CD14-positive monocyte (primary cell): ENCODE results near the gene NT5C1A. TPM values are rescaled to one million over a fixed set of nuclear protein-coding genes. Genes with fewer than 3 reads are reported as not detected.

Experiments
- DNase-seq, 3 donors: peaks; one replicate each; pipeline ENCODE4 v3.0.0-alpha.2; 2011 to 2022
- H2AFZ ChIP-seq: 2 replicates; pipeline ENCODE4 v1.6.0; 2012; ENCODE audit warnings: mild to moderate bottlenecking, low read depth, low read length, inconsistent platforms; ENCODE audit not compliant: insufficient read depth, poor library complexity, severe bottlenecking
- H3K27ac ChIP-seq, 2 donors: 1 replicate in 1 of 2; 2 replicates in 1 of 2; pipeline ENCODE4 v1.5.1; 2012 to 2013; ENCODE audit warnings: low read length in 2 of 2, control low read depth in 1 of 2, inconsistent platforms in 1 of 2, low read depth in 1 of 2, mild to moderate bottlenecking in 1 of 2
- H3K27me3 ChIP-seq, 2 donors: one replicate each; pipeline versions ENCODE4 v1.6.0 to v1.6.1; 2011 to 2013; ENCODE audit warnings: low read length in 2 of 2; ENCODE audit not compliant: control insufficient read depth in 2 of 2, insufficient read depth in 2 of 2
- H3K36me3 ChIP-seq, 2 donors: replicated peaks in 1 of 2; 1 replicate in 1 of 2; 2 replicates in 1 of 2; pipeline versions ENCODE4 v1.5.1 to v1.6.1; 2012 to 2013; ENCODE audit warnings: low read length in 2 of 2, control low read depth in 1 of 2, inconsistent platforms in 1 of 2, mild to moderate bottlenecking in 1 of 2; ENCODE audit not compliant: insufficient read depth in 2 of 2, control insufficient read depth in 1 of 2
- H3K4me1 ChIP-seq, 2 donors: 1 replicate in 1 of 2; 2 replicates in 1 of 2; pipeline versions ENCODE4 v1.5.1 to v1.6.1; 2012 to 2013; ENCODE audit warnings: low read length in 2 of 2, control low read depth in 1 of 2, inconsistent platforms in 1 of 2, mild to moderate bottlenecking in 1 of 2, moderate library complexity in 1 of 2; ENCODE audit not compliant: insufficient read depth in 2 of 2, control insufficient read depth in 1 of 2
- H3K4me2 ChIP-seq: replicated peaks from 2 replicates; pipeline ENCODE3; 2012; ENCODE audit warnings: low read length, moderate library complexity, mild to moderate bottlenecking; ENCODE audit not compliant: poor library complexity, severe bottlenecking; ENCODE audit errors: extremely low read depth
- H3K4me3 ChIP-seq, 3 experiments: fragments of 200-600 bp in 1 of 3; sonication (generic) in 1 of 3; replicated peaks in 1 of 3; 1 replicate in 2 of 3; 2 replicates in 1 of 3; pipeline ENCODE4 v1.5.1; 2011 to 2013; ENCODE audit warnings: low read length in 3 of 3, mild to moderate bottlenecking in 3 of 3, control low read depth in 2 of 3, low read depth in 2 of 3, inconsistent platforms in 1 of 3, moderate library complexity in 1 of 3
- H3K79me2 ChIP-seq: 2 replicates; pipeline ENCODE4 v1.6.0; 2012; ENCODE audit warnings: mild to moderate bottlenecking, control low read depth, inconsistent platforms, low read length, moderate library complexity; ENCODE audit not compliant: insufficient read depth
- H3K9ac ChIP-seq: 2 replicates; pipeline ENCODE4 v1.6.0; 2017; ENCODE audit warnings: low read length, mild to moderate bottlenecking; ENCODE audit not compliant: insufficient read depth, poor library complexity, severe bottlenecking
- H3K9me3 ChIP-seq, 2 donors: replicated peaks in 1 of 2; 1 replicate in 1 of 2; 2 replicates in 1 of 2; pipeline versions ENCODE4 v1.5.1 to v1.6.1; 2012 to 2013; ENCODE audit warnings: low read length in 2 of 2, control low read depth in 1 of 2; ENCODE audit not compliant: control insufficient read depth in 1 of 2, insufficient read depth in 1 of 2
- H4K20me1 ChIP-seq: 2 replicates; pipeline ENCODE4 v1.6.0; 2012; ENCODE audit warnings: mild to moderate bottlenecking, low read length, control low read depth, moderate library complexity; ENCODE audit not compliant: insufficient read depth
- H3K27ac Mint-ChIP-seq, 7 donors: one replicate each; pipeline ENCODE4 v1.8.0; 2020; ENCODE audit warnings: mild to moderate bottlenecking in 7 of 7, mixed read lengths in 7 of 7, moderate library complexity in 6 of 7, inconsistent platforms in 2 of 7
- H3K27me3 Mint-ChIP-seq, 3 donors: one replicate each; pipeline ENCODE4 v1.8.0; 2021 to 2022; ENCODE audit warnings: low read depth in 3 of 3, mild to moderate bottlenecking in 3 of 3, mixed read lengths in 3 of 3, moderate library complexity in 3 of 3, inconsistent platforms in 1 of 3
- H3K36me3 Mint-ChIP-seq, 2 donors: one replicate each; pipeline ENCODE4 v1.8.0; 2020; ENCODE audit warnings: mixed read lengths in 2 of 2, inconsistent platforms in 1 of 2, mild to moderate bottlenecking in 1 of 2
- H3K4me1 Mint-ChIP-seq: one replicate; pipeline ENCODE4 v1.8.0; 2020; ENCODE audit warnings: mild to moderate bottlenecking, mixed read lengths
- H3K4me3 Mint-ChIP-seq, 2 donors: one replicate each; pipeline ENCODE4 v1.8.0; 2020; ENCODE audit warnings: mild to moderate bottlenecking in 2 of 2, mixed read lengths in 2 of 2, moderate library complexity in 1 of 2
- H3K9me3 Mint-ChIP-seq, 7 donors: one replicate each; pipeline ENCODE4 v1.8.0; 2020 to 2022; ENCODE audit warnings: mixed read lengths in 7 of 7, mild to moderate bottlenecking in 6 of 7, moderate library complexity in 6 of 7, inconsistent platforms in 2 of 7
- CTCF ChIP-seq: fragments of 200-600 bp; IDR thresholded peaks from one replicate; pipeline ENCODE4 v1.8.0; 2022; ENCODE audit warnings: antibody characterized with exemption, mild to moderate bottlenecking
- WGBS: methylation state at CpG from one replicate; pipeline ENCODE4 v1.1.5; 2013; ENCODE audit warnings: missing lambda C conversion rate; ENCODE audit not compliant: insufficient coverage; 5-methylcytosine and 5-hydroxymethylcytosine counted together
- intact Hi-C, 2 donors: fragments of 100-400 bp; cut with micrococcal nuclease; formaldehyde crosslinking; loops; one replicate each; pipeline versions ENCODE4 v1.15.0 to v1.15.1; 2023
- polyA plus RNA-seq, 3 donors: library from polyadenylated mRNA; depleted of rRNA in 1 of 3; unstranded in 2 of 3; stranded (reverse) in 1 of 3; fragments of 300-500 nt in 2 of 3; fragments of >200 nt in 1 of 3; fragmentation: Illumina TruSeq in 2 of 3; gene quantifications; 1 replicate in 2 of 3; 2 replicates in 1 of 3; pipeline ENCODE4 v1.2.3, GENCODE V29; 2012 to 2021

NT5C1A gene
- polyA plus RNA-seq, 3 donors, result not detected

- Histone ChIP-seq H3K4me2 (no peak overlapping the region), H3K9ac (no peak overlapping the region), H2AFZ (no peak overlapping the region), H3K27ac (no peak overlapping the region), H3K79me2 (no peaks in the 10 kb centered on the region), H3K4me1 (no peaks in the 10 kb centered on the region), H3K27me3 (peaks cover 19 to 43% of the 10 kb centered on the region in 2 donors), H3K9me3 (no peaks in the 10 kb centered on the region), H4K20me1 (no peaks in the 10 kb centered on the region), H3K4me3 (no peak overlapping the region), H3K36me3 (no peaks in the 10 kb centered on the region)
- peaks cover 0 to 6% (median 0%) of the 10 kb centered on the region in 7 donors for H3K9me3 Mint-ChIP-seq
- H3K36me3 Mint-ChIP-seq, result no peaks in the 10 kb centered on the region
- H3K27me3 Mint-ChIP-seq, result peaks cover 34 to 53% (median 48%) of the 10 kb centered on the region in 3 donors
- intact Hi-C loops, result no loop called here
- no peak for TF ChIP-seq CTCF
- DNase-seq, result no peak
- peaks cover 7% of the 10 kb centered on the region for H3K4me1 Mint-ChIP-seq
- no peak overlapping the region for H3K27ac Mint-ChIP-seq
- no peak overlapping the region for H3K4me3 Mint-ChIP-seq
- 92% methylated on average over 4 of the region's 4 CpGs for WGBS
Measured at GRCh38 chr1:39677645-39678044, 5.7 kb upstream of the NT5C1A start.

DNA sequence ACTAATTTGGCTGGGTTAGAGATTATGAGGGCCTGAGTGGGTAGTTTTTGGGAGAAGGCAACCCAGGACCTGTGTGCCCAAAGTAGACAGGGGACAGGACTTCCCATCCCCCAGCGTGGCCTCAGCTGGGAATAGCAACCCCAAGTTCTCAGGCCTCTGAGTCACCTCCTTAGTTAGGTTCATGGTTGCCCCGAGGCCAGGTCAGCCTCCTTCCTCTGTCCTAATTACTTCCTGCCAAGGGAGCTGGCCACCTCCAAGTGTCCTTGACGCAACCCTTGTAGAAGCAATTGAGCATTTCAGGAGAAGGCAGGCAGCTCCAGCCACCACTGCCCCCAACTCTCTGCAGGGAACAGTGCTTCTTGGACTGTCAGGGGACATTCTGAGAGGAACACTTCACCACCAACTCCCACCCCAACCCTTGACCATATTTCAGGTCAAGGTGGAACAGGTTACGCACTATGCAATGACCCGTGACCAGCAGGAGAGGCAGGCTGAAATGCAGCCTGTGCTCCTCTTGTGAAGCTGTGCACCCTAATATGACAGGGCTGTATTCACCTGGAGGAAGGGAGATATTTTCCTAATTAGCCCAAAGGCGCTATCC is 5.1 kb upstream of the NT5C1A start:
- whole genome bisulfite sequencing, result 83% methylated on average over 4 of the region's 6 CpGs
- intact Hi-C loops, result no loop called here
- H4K20me1 ChIP-seq, result no peaks in the 10 kb centered on the region
- no peak for TF ChIP-seq CTCF
- no peak overlapping the region for H3K27ac Mint-ChIP-seq
- H3K4me1 Mint-ChIP-seq, result peaks cover 13% of the 10 kb centered on the region
- peaks cover 0 to 4% (median 2%) of the 10 kb centered on the region in 7 donors for H3K9me3 Mint-ChIP-seq
- H3K79me2 ChIP-seq, result no peaks in the 10 kb centered on the region
- H3K4me1 ChIP-seq, result peaks cover 6% of the 10 kb centered on the region in 2 donors
- H3K36me3 Mint-ChIP-seq, result no peaks in the 10 kb centered on the region
- peaks cover 15 to 43% of the 10 kb centered on the region in 2 donors for H3K27me3 ChIP-seq
- no peak overlapping the region for H3K4me3 Mint-ChIP-seq
- H3K27ac ChIP-seq, result no peak overlapping the region
- no peak overlapping the region for H3K4me2 ChIP-seq
- no peaks in the 10 kb centered on the region for H3K36me3 ChIP-seq
- no peak overlapping the region for H2AFZ ChIP-seq
- no peak for DNase-seq
- H3K4me3 ChIP-seq, result no peak overlapping the region
- no peak overlapping the region for H3K9ac ChIP-seq
- no peaks in the 10 kb centered on the region for H3K9me3 ChIP-seq
- peaks cover 36 to 53% (median 48%) of the 10 kb centered on the region in 3 donors for H3K27me3 Mint-ChIP-seq
